ENCODE results near the gene HDAC5.
"Not testable (repeated sequence)": the region's sequence is repeated elsewhere in the genome, so short reads cannot be mapped to it uniquely, and the experiment has no call there.

The HDAC5 gene

GRCh38 chr17:44110011-44110686 lies 13.3 kb downstream of the HDAC5 start:
- no peak for DNase-seq

- DNase-seq, result no peak
Observed at GRCh38 chr17:44109312-44109630, 14.2 kb downstream of the HDAC5 start.

GRCh38 chr17:44108440-44109311 lies 14.8 kb downstream of the HDAC5 start:
- DNase-seq, result no peak

DNA sequence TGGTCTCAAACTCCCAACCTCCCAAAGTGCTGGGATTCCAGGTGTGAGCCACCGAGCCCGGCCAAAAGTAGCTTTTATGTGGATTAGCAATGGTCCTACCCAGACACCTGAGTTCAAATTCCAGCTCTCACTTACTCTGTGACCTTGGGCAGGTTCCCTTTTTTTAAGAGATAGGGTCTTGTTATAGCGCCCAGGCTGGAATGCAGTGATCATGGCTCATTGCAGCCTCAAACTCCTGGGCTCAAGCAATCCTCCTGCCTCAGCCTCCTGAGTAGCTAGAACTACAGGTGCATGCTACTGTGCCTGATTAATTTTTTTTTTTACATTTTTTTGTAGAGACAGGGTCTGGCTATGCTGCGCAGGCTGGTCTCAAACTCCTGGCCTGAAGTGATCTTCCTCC lies 16.6 kb downstream of the HDAC5 start:
- DNase-seq, result no peak

- DNase-seq, result no peak
Observed at GRCh38 chr17:44105941-44106340, 17.5 kb downstream of the HDAC5 start.

GRCh38 chr17:44105483-44105882 lies 18.0 kb downstream of the HDAC5 start:
- DNase-seq, result peak; percentile 58

GRCh38 chr17:44102849-44103622 lies 20.4 kb downstream of the HDAC5 start:
- no peak for DNase-seq

DNA sequence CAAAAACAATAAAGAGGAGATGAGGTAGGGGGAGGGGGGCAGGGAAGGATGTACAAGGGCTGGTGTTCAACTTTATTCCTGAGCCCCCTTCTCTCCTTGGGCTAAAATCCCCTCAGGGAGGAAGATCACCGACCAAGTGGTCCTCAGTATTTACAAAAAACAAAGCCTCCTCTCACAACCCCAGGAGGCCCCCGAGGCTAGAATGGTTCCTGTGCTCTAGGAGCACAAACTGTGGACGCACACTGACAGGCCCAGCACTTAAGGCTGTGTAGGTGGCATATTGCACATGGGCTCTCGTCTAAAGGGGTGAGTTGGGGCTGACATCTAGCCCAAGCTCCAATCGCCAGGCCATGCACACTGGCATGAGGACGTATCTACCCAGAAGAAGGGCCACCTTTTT lies 21.6 kb downstream of the HDAC5 start:
- not testable (repeated sequence) for DNase-seq

DNA sequence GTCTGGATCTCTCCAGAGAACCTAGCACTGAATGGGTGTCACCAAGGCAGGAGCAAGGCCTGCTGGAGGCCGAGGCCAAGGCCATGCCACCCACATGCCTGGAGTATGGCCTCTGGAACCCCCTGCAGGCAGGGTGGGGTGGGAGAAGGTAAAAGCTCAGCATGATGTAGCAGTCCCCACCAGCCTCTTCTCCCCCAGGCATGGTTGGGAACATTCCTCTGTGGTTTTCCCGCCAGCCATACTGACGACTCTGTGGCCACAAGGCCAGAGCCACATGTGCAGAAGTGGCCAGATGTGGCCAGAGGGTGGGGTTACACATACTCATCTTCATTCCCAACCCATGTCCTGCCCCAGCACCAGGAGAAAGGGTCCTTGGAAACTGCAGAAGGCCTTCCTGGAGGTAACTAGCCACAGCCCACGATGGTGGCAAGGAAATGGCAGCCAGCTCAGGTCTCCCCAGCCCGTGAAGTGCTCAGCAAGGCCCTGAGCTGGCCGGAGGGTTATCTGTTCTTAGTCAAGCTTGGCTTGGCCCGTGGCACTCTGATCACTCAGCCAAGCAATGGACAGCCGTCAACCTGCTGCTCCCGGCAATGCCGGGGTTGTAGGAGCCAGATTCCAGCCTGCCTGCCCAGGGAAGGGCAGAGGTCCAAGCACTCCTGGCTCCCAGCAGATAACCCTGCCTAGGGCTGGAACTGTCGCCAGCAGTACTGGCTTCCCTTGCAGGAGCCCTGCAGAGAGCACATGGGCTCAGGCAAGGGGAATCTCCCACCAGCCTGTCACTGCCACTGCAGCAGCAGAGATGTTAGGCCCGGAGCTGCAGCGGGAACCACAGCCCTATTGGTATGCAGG lies 26.1 kb downstream of the HDAC5 start:
- no peak for DNase-seq

DNA sequence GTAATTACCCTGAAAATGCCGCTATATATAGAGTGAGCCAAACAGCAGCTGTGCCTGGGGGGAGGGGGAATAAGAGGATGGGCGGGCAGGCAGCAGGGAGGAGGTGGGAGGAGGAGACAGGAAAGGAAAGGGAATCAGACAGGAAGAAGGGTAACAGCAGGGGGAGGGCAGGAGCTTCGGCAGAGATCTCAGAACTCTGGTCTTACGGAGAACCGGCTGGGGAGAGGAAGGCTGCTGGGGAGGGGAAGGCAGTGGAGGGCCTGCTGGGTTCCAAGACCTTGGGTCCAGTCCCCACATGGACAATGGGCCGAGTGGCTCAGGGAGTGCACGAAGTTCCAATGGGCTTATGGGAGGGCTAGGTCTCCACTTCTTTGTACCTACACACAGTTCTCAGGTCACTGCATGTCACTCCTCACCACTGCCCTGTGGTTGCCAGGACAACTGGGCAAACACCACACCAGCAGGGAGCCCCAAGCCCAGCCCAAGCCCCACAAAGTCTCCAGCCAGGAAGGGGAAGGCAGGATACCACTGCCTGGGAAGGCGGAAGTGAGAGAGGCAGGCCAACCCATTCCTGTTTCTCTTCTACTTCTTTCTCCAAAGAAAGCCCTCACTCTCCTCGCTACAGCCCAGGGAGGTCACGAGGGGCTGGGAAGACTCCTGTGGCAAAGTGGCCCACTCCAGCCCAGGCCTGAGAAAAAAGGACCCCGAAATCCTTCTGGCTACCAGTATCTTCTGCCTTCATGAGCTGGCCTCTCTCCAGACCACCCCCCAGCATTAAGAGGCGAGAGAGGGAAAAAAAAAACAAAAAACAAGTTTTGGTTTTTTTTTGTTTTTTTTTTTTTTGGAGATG lies 27.6 kb downstream of the HDAC5 start:
- peak; percentile 91 for DNase-seq

DNA sequence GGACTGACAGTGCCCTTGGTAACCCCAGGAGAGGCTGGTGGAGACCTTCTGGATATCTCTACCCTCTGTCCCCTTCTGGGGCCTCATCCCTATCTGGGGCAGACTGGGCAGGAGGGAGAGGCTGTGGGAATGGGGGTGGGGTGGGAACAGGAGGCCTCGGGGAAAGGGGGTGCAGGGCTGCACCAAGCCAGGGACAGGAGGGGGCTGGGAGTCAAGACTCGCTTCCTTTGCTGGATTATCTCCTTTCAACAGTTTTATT lies 28.1 kb downstream of the HDAC5 start:
- no peak for DNase-seq

- no peak for DNase-seq
Observed at GRCh38 chr17:44094701-44095387, 28.6 kb downstream of the HDAC5 start.

GRCh38 chr17:44093231-44093900 lies 30.1 kb downstream of the HDAC5 start:
- DNase-seq, result peak; percentile 65

DNA sequence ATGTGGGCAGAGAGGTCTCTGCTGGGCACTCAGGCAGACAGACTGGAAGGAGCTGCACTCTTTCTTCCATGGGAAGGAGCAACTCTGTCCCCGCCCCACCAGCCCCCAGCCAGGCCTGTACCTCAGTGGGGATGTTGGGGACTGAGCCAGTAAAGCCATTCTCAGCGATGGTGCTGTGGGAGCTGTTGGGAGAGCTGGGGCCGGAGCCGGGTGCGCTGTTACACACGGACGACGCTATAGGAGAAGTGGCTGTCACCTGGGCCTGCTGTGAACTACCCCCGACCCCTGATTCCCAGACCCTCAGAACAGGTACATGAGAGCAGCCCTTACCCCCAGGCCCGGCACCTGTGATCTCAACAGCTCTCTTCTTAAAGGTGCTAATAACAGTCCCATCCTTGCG lies 31.4 kb downstream of the HDAC5 start:
- no peak for DNase-seq

DNA sequence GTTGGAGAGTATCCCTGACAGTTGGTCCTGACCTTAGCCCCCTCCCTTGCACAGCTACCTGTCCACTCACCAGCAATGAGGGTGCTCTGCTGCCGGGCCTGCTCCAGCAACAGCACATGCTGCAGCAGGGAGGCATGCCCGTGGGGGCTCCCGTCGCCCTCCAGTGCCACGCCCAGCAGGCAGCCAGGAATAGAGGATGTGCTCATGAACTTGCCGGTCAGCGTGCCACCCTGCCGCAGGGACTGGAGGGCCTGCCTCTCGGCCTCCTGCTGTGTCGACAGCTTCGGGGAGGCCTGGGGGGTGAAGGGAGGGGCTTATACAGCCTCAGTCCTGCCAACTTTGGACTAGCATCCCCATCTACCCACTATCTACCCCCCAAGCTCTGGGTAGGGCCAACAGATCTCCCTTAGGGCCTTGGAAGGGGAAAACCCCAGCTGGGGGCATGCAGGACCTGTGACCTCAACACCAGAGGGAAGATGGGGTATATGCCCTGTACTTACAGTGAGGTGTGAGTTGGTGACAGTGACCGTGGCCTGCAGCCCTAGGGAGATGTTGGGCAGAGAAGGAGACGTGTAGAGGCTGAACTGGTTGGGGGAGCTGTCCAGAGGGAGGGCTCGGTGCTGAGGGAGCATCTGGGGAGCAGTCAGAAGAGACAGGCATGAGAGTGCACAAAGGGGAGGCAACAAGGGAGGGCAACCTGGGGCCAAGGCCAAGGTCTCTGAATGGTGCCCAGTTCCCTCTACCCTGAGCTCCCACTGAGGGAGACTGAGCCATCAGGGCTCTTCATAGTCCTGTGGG lies 32.0 kb downstream of the HDAC5 start:
- DNase-seq, result no peak

DNA sequence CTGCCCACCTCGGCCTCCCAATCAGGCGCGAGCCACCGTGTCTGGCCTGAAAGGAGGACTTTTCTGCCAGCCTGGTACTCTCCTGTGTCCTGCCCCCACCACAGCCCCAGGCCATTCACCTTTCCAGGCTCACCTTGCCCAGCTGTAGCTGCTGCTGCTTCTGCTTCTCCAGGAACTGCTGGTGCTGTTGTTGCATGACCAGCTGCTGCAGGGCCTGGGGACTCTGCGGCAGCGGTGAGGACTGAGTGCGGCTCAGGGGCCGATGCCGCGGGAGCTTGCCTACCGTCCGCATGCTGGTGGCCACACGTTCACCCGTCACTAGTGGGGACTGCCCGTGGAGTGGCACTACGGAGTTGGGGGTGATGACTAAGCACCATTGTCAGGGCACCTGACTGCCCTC lies 35.2 kb downstream of the HDAC5 start:
- DNase-seq, result no peak

DNA sequence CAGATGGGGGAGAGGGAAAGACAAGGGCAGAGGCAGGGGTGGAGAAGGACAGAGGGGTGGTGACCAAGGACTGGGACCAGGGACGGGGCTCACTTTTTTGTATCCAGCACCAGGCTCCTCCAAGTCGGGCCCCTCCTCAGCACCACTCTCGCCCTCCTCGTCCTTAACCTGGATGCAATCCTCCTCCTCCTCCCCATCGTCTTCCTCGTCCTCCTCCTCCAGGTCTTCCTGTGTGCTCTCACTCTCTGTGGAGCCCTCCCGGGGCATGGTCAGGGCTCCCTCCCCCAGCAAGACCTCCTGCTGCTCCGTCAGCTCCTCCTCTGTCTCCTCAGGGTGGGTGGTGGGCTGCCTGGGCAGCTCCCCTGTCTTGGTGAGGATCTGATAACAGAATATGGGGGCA lies 36.1 kb downstream of the HDAC5 start:
- DNase-seq, result no peak

DNA sequence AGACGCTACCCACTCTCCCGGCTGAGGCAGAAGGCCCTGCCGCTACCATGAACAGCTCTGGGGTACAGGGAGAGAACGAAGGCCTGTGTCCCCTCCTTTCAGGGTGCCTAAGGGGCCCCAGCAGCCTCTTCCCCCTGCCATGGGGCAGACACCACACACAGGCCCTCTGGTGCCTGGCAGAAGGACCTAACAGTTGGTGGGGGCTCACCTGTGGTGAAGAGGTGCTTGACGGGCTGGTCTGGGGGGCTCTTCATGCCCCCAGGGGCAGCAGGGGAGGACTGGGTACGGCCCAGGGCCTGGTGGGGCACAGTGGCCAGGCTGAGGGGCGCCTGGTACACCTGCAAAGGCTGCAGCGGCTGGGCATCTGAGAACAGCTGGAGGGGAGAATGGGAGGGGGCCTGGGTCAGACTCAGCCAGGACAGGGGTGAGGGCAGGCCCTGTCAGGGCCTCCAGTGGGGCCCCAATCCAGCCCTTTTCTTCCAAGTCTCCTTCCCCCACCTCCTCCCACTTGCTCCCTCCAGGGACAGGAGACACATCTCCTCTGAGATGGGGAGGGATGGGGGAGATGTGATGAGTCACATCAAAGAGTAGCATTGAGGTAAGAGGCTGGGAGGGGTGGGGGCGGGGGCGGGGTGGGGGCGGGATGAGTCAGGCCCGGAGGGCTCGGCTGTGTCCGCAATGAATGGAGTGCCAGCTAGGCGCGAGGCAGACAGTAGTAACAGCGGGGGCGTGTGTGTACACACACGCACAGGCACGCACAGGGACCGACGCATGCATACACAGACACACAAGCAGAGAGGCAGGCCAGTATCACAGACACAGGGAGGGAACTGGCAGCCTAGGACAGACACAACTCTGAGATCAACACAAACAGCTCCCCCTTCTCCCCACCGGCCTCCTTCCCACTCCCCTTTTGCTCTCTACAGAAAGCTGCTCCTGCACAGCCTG lies 36.8 kb downstream of the HDAC5 start:
- peak; percentile 49 for DNase-seq

- no peak for DNase-seq
Observed at GRCh38 chr17:44085908-44086307, 37.5 kb downstream of the HDAC5 start.

Data from NCI-H2171 treated with DMSO at 0.1 percent for 48 hours (cell line).